C4-2B (cell line): ENCODE results near the gene ANKRD55.

Experiments used
- CTCF ChIP-seq: fragments of 450-650 bp; conservative IDR thresholded peaks from 2 replicates; pipeline ENCODE4 v1.5.1; 2017; ENCODE audit warnings: mild to moderate bottlenecking
- ZFX ChIP-seq: fragments of 450-650 bp; IDR thresholded peaks from 2 replicates; pipeline ENCODE4 v1.6.1; 2017

- no peak for TF ChIP-seq CTCF
- no peak for TF ChIP-seq ZFX
These were observed 136.1 kb downstream of the ANKRD55 start for GRCh38 chr5:56097055-56097454.
